PC-3 (cell line): ENCODE results near the gene PODN.

Experiments used
- CTCF ChIP-seq: fragments of 300-600 bp; sonication (generic); conservative IDR thresholded peaks from 2 replicates; pipeline ENCODE4 v1.5.1; 2017; ENCODE audit warnings: antibody characterized with exemption, low read depth, mild to moderate bottlenecking, low read length
- EZH2 ChIP-seq: fragments of 300-600 bp; sonication (generic); IDR thresholded peaks from one replicate; pipeline ENCODE4 v1.6.1; 2017; ENCODE audit warnings: antibody characterized with exemption, mild to moderate bottlenecking, low read length; ENCODE audit not compliant: unreplicated experiment

GRCh38 chr1:53076165-53076564 lies 14.2 kb downstream of the PODN start:
- TF ChIP-seq EZH2 (no peak), CTCF (no peak)
